GM12878 (cell line): ENCODE data around the gene DIP2C. TPM values are rescaled to one million over a fixed set of nuclear protein-coding genes. Genes with fewer than 3 reads are reported as not detected.

Source experiments
- ATAC-seq: fragments of 200-7000 bp; cut with Tn5 transposase; 3 replicates; pipeline ENCODE4 v1.9.1; 2020; ENCODE audit warnings: mild to moderate bottlenecking, moderate library complexity
- BruUV-seq: library from RNA; stranded (reverse); fragments of 400-500 nt; replicated peaks from 2 replicates; lab custom pipeline; 2021; lab: Mats Ljungman, UMichigan
- CTCF ChIA-PET: fragments of 300-600 bp; sonication (Branson Sonifier 250); formaldehyde crosslinking; extraction: SDS; loops from one replicate; lab custom pipeline; 2021; ENCODE audit warnings: inconsistent platforms; lab: Yijun Ruan, JAX
- POLR2A ChIA-PET: fragments of 350-600 bp; formaldehyde crosslinking; extraction: SDS; loops from one replicate; lab custom pipeline; 2021; ENCODE audit warnings: inconsistent platforms; lab: Charles Lee
- RAD21 ChIA-PET: fragments of 300-600 bp; sonication (Branson Sonifier 250); formaldehyde crosslinking; loops from one replicate; lab custom pipeline; 2023; ENCODE audit warnings: antibody characterized with exemption; ENCODE audit not compliant: unreplicated experiment; lab: Charles Lee
- SMC1A ChIA-PET: fragments of 300-600 bp; sonication (Branson Sonifier 250); formaldehyde crosslinking; loops from one replicate; lab custom pipeline; 2023; ENCODE audit not compliant: unreplicated experiment, uncharacterized antibody; lab: Charles Lee
- DNase-seq: peaks from one replicate; pipeline ENCODE4 v3.0.0-alpha.2; 2011; ENCODE audit warnings: low read depth, low spot score
- FAIRE-seq: peaks from 3 replicates; lab custom pipeline; 2011; peaks lifted over from hg19 to GRCh38; lab: Jason Lieb, UNC
- H2AFZ ChIP-seq: 2 replicates; pipeline ENCODE4 v1.6.0; 2011; ENCODE audit warnings: low read depth, low read length, control low read depth; ENCODE audit not compliant: control insufficient read depth
- H3K27ac ChIP-seq: 2 replicates; pipeline ENCODE4 v1.5.1; 2011; ENCODE audit warnings: control low read depth; ENCODE audit not compliant: control insufficient read depth, insufficient read depth
- H3K27me3 ChIP-seq, 2 experiments: replicated peaks in 1 of 2; 2 replicates each; pipeline versions ENCODE4 v1.6.0 to v1.6.1; 2011; ENCODE audit warnings: low read length in 1 of 2; ENCODE audit not compliant: control insufficient read depth in 2 of 2, insufficient read depth in 2 of 2
- H3K36me3 ChIP-seq, 2 experiments: 2 replicates each; pipeline ENCODE4 v1.5.1; 2011; ENCODE audit warnings: low read length in 1 of 2; ENCODE audit not compliant: control insufficient read depth in 2 of 2, insufficient read depth in 2 of 2
- H3K4me1 ChIP-seq: 2 replicates; pipeline ENCODE4 v1.6.1; 2011; ENCODE audit warnings: mild to moderate bottlenecking, low read length, moderate library complexity, mixed read lengths; ENCODE audit not compliant: control insufficient read depth, insufficient read depth
- H3K4me2 ChIP-seq: 2 replicates; pipeline ENCODE4 v1.6.0; 2011; ENCODE audit warnings: control low read depth; ENCODE audit not compliant: control insufficient read depth, insufficient read depth
- H3K4me3 ChIP-seq: fragments of 200-600 bp; sonication (generic); 2 replicates; pipeline ENCODE4 v1.5.1; 2016
- H3K79me2 ChIP-seq: 2 replicates; pipeline ENCODE4 v1.6.0; 2011; ENCODE audit warnings: low read length; ENCODE audit not compliant: control insufficient read depth, insufficient read depth
- H3K9ac ChIP-seq: 2 replicates; pipeline ENCODE4 v1.8.0; 2011; ENCODE audit warnings: low read length, control low read depth, mixed read lengths; ENCODE audit not compliant: control insufficient read depth, insufficient read depth
- H3K9me3 ChIP-seq: replicated peaks from 3 replicates; pipeline ENCODE4 v1.5.1; 2011; ENCODE audit warnings: mild to moderate bottlenecking, low read length; ENCODE audit not compliant: control insufficient read depth, insufficient read depth
- H4K20me1 ChIP-seq: 2 replicates; pipeline ENCODE4 v1.6.0; 2011; ENCODE audit not compliant: control insufficient read depth, insufficient read depth
- BHLHE40 ChIP-seq, 2 experiments: fragments of 450-650 bp in 1 of 2; IDR thresholded peaks; 2 replicates each; pipeline ENCODE4 v1.6.1; 2011 to 2017; ENCODE audit warnings: low read depth in 2 of 2, borderline replicate concordance in 1 of 2, improper control_type of control experiment in 1 of 2, low read length in 1 of 2, mild to moderate bottlenecking in 1 of 2
- CEBPB ChIP-seq, 2 experiments: fragments of 150-350 bp in 1 of 2; IDR thresholded peaks; 2 replicates each; pipeline ENCODE4 v1.6.1; 2012 to 2014; ENCODE audit warnings: low read depth in 2 of 2, low read length in 2 of 2, borderline replicate concordance in 1 of 2, inconsistent platforms in 1 of 2
- CHD2 ChIP-seq: IDR thresholded peaks from 2 replicates; pipeline ENCODE4 v1.6.1; 2011; ENCODE audit warnings: low read depth, low read length, improper control_type of control experiment, borderline replicate concordance
- E2F4 ChIP-seq: IDR thresholded peaks from 2 replicates; pipeline ENCODE4 v1.6.1; 2012; ENCODE audit warnings: low read depth, low read length, improper control_type of control experiment
- EED ChIP-seq: sonication (generic); IDR thresholded peaks from 2 replicates; pipeline ENCODE4 v1.6.1; 2016; ENCODE audit warnings: antibody characterized with exemption, low read depth
- FOXK2 ChIP-seq: fragments of 450-650 bp; IDR thresholded peaks from 2 replicates; pipeline ENCODE4 v1.6.1; 2017; ENCODE audit warnings: mild to moderate bottlenecking, moderate library complexity
- NR2C1 ChIP-seq: fragments of 450-650 bp; IDR thresholded peaks from 2 replicates; pipeline ENCODE4 v1.6.1; 2017; ENCODE audit warnings: antibody characterized with exemption, mild to moderate bottlenecking, moderate library complexity
- SIN3A ChIP-seq: IDR thresholded peaks from 2 replicates; pipeline ENCODE4 v1.6.1; 2012; ENCODE audit warnings: low read depth, low read length, improper control_type of control experiment
- SMAD1 ChIP-seq: fragments of 450-650 bp; IDR thresholded peaks from 2 replicates; pipeline ENCODE4 v1.6.1; 2018; ENCODE audit warnings: mild to moderate bottlenecking, low read depth; ENCODE audit not compliant: partially characterized antibody
- ZNF622 ChIP-seq: fragments of 450-650 bp; IDR thresholded peaks from 2 replicates; pipeline ENCODE4 v1.6.1; 2017; ENCODE audit warnings: mild to moderate bottlenecking, inconsistent platforms
- WGBS: methylation state at CpG from one replicate; pipeline ENCODE4 v1.1.6; 2016; ENCODE audit warnings: low lambda C conversion rate; ENCODE audit not compliant: insufficient replicate concordance, insufficient coverage; ENCODE audit errors: missing lambda C conversion rate; 5-methylcytosine and 5-hydroxymethylcytosine counted together
- in situ Hi-C: fragments of 300-500 bp; cut with MboI; formaldehyde crosslinking; loops from 9 replicates; pipeline ENCODE4 v1.14.3; 2018; ENCODE audit warnings: mixed read lengths
- intact Hi-C: fragments of 100-400 bp; cut with micrococcal nuclease; formaldehyde crosslinking; loops from one replicate; pipeline ENCODE4 v1.14.2; 2022; ENCODE audit not compliant: unreplicated experiment
- polyA plus RNA-seq, 11 experiments: library from polyadenylated mRNA; depleted of rRNA in 4 of 11; unstranded in 6 of 11; stranded (reverse) in 5 of 11; fragments of >200 nt; fragmentation: Nextera tagmentation in 4 of 11; fragmentation: Illumina TruSeq in 1 of 11; extraction: Ambion mirVana in 4 of 11; extraction: Trizol in 1 of 11; gene quantifications; 1 replicate in 1 of 11; 2 replicates in 10 of 11; pipeline versions ENCODE4 v1.2.1 to v1.2.3, GENCODE V29; 2011 to 2016; ENCODE audit warnings: inconsistent platforms in 2 of 11, missing spikeins in 2 of 11, low read depth in 1 of 11
- total RNA-seq, 4 experiments: library from RNA; depleted of rRNA in 3 of 4; stranded (reverse); fragments of >200 nt in 3 of 4; fragmentation: Illumina TruSeq in 1 of 4; extraction: Trizol in 1 of 4; gene quantifications; 2 replicates each; pipeline versions ENCODE4 v1.2.1 to v1.2.3, GENCODE V29; 2013 to 2021

The DIP2C gene
- total and polyA plus RNA-seq, 10 of the 15 experiments (the other 5 are each of a cell fraction or from before 2014, with no cell fraction given) = 0.01 to 0.10 (median 0.06) TPM

GRCh38 chr10:595473-595872, 94.0 kb downstream of the DIP2C start:
- Histone ChIP-seq H3K4me2 (no peak overlapping the region), H3K36me3 (no peaks in the 10 kb centered on the region), H3K4me3 (no peak overlapping the region), H3K27me3 (no peaks in the 10 kb centered on the region; a peak in 3 of 4 replicates), H3K79me2 (no peaks in the 10 kb centered on the region), H3K27ac (no peak overlapping the region), H3K9me3 (no peaks in the 10 kb centered on the region), H3K9ac (no peak overlapping the region), H4K20me1 (no peaks in the 10 kb centered on the region), H3K4me1 (no peaks in the 10 kb centered on the region), H2AFZ (no peak overlapping the region)
- FAIRE-seq (no peak), ATAC-seq (no peak), DNase-seq (no peak)
- intact Hi-C loops (no loop called here), in situ Hi-C loops (no loop called here)
- TF ChIP-seq CEBPB (IDR thresholded peaks at IDR 0.05; ENCODE audit: borderline replicate concordance in 1 of 2, low read depth in 2 of 2, low read length in 2 of 2) (no peak), EED (no peak), SMAD1 (no peak), ZNF622 (no peak)
- no TSS peak for BruUV-seq
- RAD21 ChIA-PET = no interaction called here
- POLR2A ChIA-PET = no interaction called here
- SMC1A ChIA-PET = no interaction called here
- WGBS = 75% methylated on average over 12 of the region's 12 CpGs
- CTCF ChIA-PET = no interaction called here

- H3K27me3 ChIP-seq = no peaks in the 10 kb centered on the region; a peak in 2 of 4 replicates
- intact Hi-C loops = no loop called here
- TF ChIP-seq SIN3A (no peak), BHLHE40 (IDR thresholded peaks at IDR 0.05; ENCODE audit: borderline replicate concordance in 1 of 2, low read depth in 2 of 2, low read length in 1 of 2) (no peak), E2F4 (no peak), FOXK2 (no peak), CHD2 (no peak), NR2C1 (no peak)
These were observed 94.7 kb downstream of the DIP2C start for GRCh38 chr10:594584-595270.

More at GRCh38 chr10:594584-595270, 94.7 kb downstream of the DIP2C start:
- no peak for DNase-seq
- BruUV-seq = no TSS peak
- ChIA-PET POLR2A (no interaction called here), CTCF (no interaction called here), SMC1A (no interaction called here), RAD21 (no interaction called here)
- no peak overlapping the region for H3K4me3 ChIP-seq
- H3K9me3 ChIP-seq = no peaks in the 10 kb centered on the region
- no peaks in the 10 kb centered on the region for H3K36me3 ChIP-seq
- no peaks in the 10 kb centered on the region for H4K20me1 ChIP-seq
- no peaks in the 10 kb centered on the region for H3K79me2 ChIP-seq
- no peak overlapping the region for H2AFZ ChIP-seq
- FAIRE-seq = no peak
- H3K9ac ChIP-seq = no peak overlapping the region
- whole genome bisulfite sequencing = 45% methylated on average over 28 of the region's 28 CpGs
- no peak for ATAC-seq
- no peak overlapping the region for H3K27ac ChIP-seq
- H3K4me2 ChIP-seq = no peak overlapping the region
- no peaks in the 10 kb centered on the region for H3K4me1 ChIP-seq
- in situ Hi-C loops = no loop called here
